ENCODE results near the gene PLSCR4.

The PLSCR4 gene

GRCh38 chr3:146159616-146160320 lies 91.1 kb downstream of the PLSCR4 start:
- no peak for DNase-seq

GRCh38 chr3:146159037-146159436 lies 91.9 kb downstream of the PLSCR4 start:
- DNase-seq: no peak

DNA sequence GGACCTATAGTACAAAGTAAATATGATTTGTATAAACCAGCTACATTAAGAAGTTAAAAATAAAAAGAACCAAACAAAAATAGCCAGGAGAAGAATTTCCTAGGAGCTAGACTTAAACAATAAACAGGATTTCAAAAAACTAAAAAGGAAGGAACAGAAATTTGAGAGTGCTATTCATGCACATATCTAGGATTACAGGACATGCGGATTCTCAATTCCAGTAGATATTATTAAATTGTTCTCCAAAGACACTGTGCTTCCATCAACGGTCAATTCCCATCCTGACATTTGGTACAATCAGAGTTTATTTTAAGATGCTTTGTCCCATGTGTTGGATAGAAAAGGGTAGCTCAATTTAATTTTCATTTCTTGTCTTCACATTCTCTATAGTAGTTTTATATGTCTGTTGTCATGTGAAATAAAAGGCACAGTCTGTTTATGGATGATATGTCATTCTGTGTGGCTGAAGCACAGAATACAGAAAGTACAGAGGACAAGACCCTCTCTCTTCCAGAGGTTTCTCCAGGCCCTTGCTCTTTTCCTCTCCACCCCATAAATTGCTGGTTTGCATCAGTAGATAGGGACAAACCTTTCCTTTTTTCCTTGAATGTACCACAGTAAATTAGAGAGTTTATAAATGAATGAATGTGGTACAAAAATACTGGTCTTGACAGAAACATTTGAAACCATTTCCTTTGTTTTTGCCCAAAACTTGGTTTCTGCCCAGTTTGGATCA lies 93.4 kb downstream of the PLSCR4 start:
- DNase-seq: no peak

- no peak for DNase-seq
Observed at GRCh38 chr3:146156666-146157314, 94.1 kb downstream of the PLSCR4 start.

DNA sequence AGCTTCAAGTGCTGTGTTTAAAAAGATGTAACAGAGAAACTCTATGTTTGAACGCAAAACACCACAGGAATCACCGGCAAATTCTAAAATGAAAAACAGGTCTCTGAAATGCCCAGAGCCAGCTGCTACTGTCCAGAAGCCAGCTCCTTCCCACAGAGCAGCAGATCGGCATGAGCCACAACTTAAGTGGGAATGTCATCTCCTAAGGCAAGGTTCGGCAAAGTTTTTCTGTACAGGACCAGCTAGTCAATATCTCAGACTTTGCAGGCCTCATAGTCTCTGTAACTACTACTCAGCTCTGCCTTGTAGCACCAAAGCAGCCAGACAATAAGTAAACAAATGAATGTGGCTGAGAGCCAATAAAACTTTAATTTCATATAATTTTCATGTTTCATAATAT lies 94.8 kb downstream of the PLSCR4 start:
- peak; percentile 8 for DNase-seq

DNA sequence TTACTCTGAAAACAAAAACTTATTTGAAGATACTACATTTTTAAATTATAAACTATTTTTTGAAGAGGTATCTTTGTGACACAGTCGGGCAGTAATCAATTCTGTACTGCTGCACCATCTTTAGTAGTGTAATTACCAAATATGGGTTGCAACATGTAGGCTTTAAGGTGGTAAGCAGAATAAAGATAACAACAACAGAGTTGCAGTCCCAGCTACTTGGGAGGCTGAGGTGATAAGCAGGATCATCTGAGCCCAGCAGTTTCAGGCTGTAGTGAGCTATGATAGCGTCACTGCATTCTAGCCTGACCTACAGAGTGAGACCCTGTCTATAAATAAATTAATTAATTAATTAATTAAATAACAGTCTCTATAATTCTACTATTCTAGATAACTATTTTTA lies 95.9 kb downstream of the PLSCR4 start:
- no peak for DNase-seq

DNA sequence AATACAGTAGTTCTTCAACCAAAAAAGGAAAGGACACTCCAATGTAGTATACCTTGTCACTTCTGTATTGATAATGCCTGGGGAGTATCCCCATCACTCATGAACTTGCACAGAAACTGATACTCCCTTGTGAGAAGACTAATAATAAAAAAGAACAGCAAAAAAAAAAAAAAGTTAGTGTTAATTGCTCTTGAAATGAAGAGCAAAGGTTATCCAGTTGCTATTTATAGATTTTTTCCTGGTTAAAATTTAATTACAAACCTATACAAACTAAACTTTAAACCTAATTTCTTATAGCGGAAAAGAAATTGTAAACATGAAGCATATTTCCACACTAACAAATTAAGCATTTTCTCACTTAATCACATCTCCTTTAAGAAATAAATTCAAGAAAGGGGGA lies 96.6 kb downstream of the PLSCR4 start:
- DNase-seq: no peak

GRCh38 chr3:146153429-146153828 lies 97.5 kb downstream of the PLSCR4 start:
- no peak for DNase-seq

DNA sequence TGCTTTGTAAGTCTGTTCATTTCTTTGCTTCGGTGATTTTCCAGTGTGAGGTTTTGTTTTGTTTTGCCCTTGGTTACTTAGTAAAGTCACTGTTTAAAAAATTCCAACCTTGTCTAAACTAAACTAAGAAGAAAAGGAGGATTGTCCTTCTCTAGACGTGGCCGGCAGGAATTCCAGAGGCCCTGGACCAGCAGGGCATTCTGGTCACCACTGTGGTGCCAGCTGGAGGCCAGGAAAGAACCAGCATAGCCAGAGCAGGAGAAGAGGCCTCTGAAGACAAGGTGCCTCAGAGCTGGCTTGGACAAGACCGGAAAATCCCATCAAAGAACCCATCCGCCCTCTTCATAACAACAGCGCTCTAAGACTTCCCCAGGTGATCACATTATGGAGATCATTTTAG lies 98.1 kb downstream of the PLSCR4 start:
- no peak for DNase-seq

- DNase-seq: no peak
Observed at GRCh38 chr3:146148468-146148931, 102.4 kb downstream of the PLSCR4 start.

DNA sequence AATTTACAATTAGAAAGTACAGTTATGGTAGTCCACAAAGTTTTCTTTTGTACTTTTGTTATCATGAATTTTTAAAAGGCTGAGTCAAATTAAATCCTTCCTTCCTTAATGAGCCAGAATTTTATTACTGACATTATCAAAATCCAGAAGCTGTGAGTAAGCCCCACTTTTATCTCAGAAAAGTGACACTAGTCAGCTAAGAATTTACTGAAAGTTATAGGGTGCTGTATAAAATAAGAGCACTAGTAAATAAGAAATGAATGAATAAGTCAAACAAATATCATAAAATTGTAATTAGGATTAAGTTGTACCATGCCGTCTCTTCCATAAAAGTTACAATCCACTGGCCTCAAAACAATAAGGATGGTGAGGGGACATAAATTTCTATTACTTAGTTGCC lies 105.3 kb downstream of the PLSCR4 start:
- DNase-seq: no peak

- no peak for DNase-seq
Observed at GRCh38 chr3:146142757-146143156, 108.1 kb downstream of the PLSCR4 start.
